Measurements from ENCODE around the gene LGALS16. TPM values are rescaled to one million over a fixed set of nuclear protein-coding genes. Genes with fewer than 3 reads are reported as not detected.
"Not testable (repeated sequence)": the region's sequence is repeated elsewhere in the genome, so short reads cannot be mapped to it uniquely, and the experiment has no call there.

Gene LGALS16
- not detected for total RNA-seq

- Mint-ChIP-seq H3K9me3 (no peaks in the 10 kb centered on the region), H3K36me3 (no peaks in the 10 kb centered on the region), H3K27me3 (peaks cover 28% of the 10 kb centered on the region), H3K27ac (no peak within 1 kb of the TSS), H3K4me3 (no peak within 1 kb of the TSS), H3K4me1 (no peaks in the 10 kb centered on the region)
- no peak for DNase-seq
Measured at GRCh38 chr19:39655613-39656012, at the start of gene LGALS16. LGALS16 (plus strand) TSS chr19:39655913; CDS start chr19:39655962, 49 bp downstream.

- no peaks in the 10 kb centered on the region for H3K9me3 Mint-ChIP-seq
- peaks cover 15% of the 10 kb centered on the region for H3K27me3 Mint-ChIP-seq
- no peak overlapping the region for H3K4me3 Mint-ChIP-seq
- H3K36me3 Mint-ChIP-seq, result no peaks in the 10 kb centered on the region
- no peak for DNase-seq
- H3K4me1 Mint-ChIP-seq, result peaks cover 5% of the 10 kb centered on the region
- H3K27ac Mint-ChIP-seq, result no peak overlapping the region
Measured at GRCh38 chr19:39607021-39607420, 48.7 kb upstream of the LGALS16 start.

GRCh38 chr19:39607561-39607960 lies 48.2 kb upstream of the LGALS16 start:
- no peak for DNase-seq
- no peak overlapping the region for H3K27ac Mint-ChIP-seq
- no peak overlapping the region for H3K4me3 Mint-ChIP-seq

GRCh38 chr19:39613597-39613996 lies 42.1 kb upstream of the LGALS16 start:
- Mint-ChIP-seq H3K27me3 (peaks cover 6% of the 10 kb centered on the region), H3K27ac (no peak overlapping the region), H3K36me3 (no peaks in the 10 kb centered on the region), H3K9me3 (peaks cover 4% of the 10 kb centered on the region), H3K4me3 (no peak overlapping the region), H3K4me1 (no peaks in the 10 kb centered on the region)
- DNase-seq, result no peak

More at GRCh38 chr19:39607561-39607960, 48.2 kb upstream of the LGALS16 start:
- peaks cover 13% of the 10 kb centered on the region for H3K27me3 Mint-ChIP-seq
- no peaks in the 10 kb centered on the region for H3K36me3 Mint-ChIP-seq
- no peaks in the 10 kb centered on the region for H3K9me3 Mint-ChIP-seq
- H3K4me1 Mint-ChIP-seq, result peaks cover 5% of the 10 kb centered on the region

GRCh38 chr19:39617745-39618144 lies 38.0 kb upstream of the LGALS16 start:
- H3K27me3 Mint-ChIP-seq, result peaks cover 47% of the 10 kb centered on the region
- no peaks in the 10 kb centered on the region for H3K4me1 Mint-ChIP-seq
- H3K4me3 Mint-ChIP-seq, result no peak overlapping the region
- H3K9me3 Mint-ChIP-seq, result peaks cover 4% of the 10 kb centered on the region
- no peaks in the 10 kb centered on the region for H3K36me3 Mint-ChIP-seq
- H3K27ac Mint-ChIP-seq, result no peak overlapping the region
- DNase-seq, result no peak

- no peaks in the 10 kb centered on the region for H3K9me3 Mint-ChIP-seq
- H3K4me1 Mint-ChIP-seq, result no peaks in the 10 kb centered on the region
- no peak overlapping the region for H3K27ac Mint-ChIP-seq
- no peaks in the 10 kb centered on the region for H3K36me3 Mint-ChIP-seq
- peaks cover 69% of the 10 kb centered on the region for H3K27me3 Mint-ChIP-seq
- H3K4me3 Mint-ChIP-seq, result no peak overlapping the region
- no peak for DNase-seq
Measured at GRCh38 chr19:39623946-39624345, 31.8 kb upstream of the LGALS16 start.

GRCh38 chr19:39627631-39628030 lies 28.1 kb upstream of the LGALS16 start:
- not testable (repeated sequence) for H3K36me3 Mint-ChIP-seq, H3K4me3 Mint-ChIP-seq, H3K27ac Mint-ChIP-seq, H3K4me1 Mint-ChIP-seq, DNase-seq, H3K9me3 Mint-ChIP-seq
- peaks cover 45% of the 10 kb centered on the region for H3K27me3 Mint-ChIP-seq

GRCh38 chr19:39631178-39631577 lies 24.5 kb upstream of the LGALS16 start:
- Mint-ChIP-seq H3K27ac (no peak overlapping the region), H3K9me3 (peaks cover 2% of the 10 kb centered on the region), H3K4me3 (no peak overlapping the region), H3K27me3 (peaks cover 49% of the 10 kb centered on the region), H3K36me3 (no peaks in the 10 kb centered on the region), H3K4me1 (no peaks in the 10 kb centered on the region)
- DNase-seq, result no peak

GRCh38 chr19:39631626-39632025 lies 24.1 kb upstream of the LGALS16 start:
- Mint-ChIP-seq H3K27ac (no peak overlapping the region), H3K4me3 (no peak overlapping the region), H3K27me3 (peaks cover 49% of the 10 kb centered on the region), H3K4me1 (no peaks in the 10 kb centered on the region), H3K36me3 (no peaks in the 10 kb centered on the region), H3K9me3 (peaks cover 2% of the 10 kb centered on the region)
- DNase-seq, result no peak

- H3K4me3 Mint-ChIP-seq, result no peak overlapping the region
- no peak for DNase-seq
- peaks cover 79% of the 10 kb centered on the region for H3K27me3 Mint-ChIP-seq
- no peaks in the 10 kb centered on the region for H3K4me1 Mint-ChIP-seq
- no peaks in the 10 kb centered on the region for H3K36me3 Mint-ChIP-seq
- no peak overlapping the region for H3K27ac Mint-ChIP-seq
- peaks cover 2% of the 10 kb centered on the region for H3K9me3 Mint-ChIP-seq
Measured at GRCh38 chr19:39637891-39638290, 17.8 kb upstream of the LGALS16 start.

- Mint-ChIP-seq H3K27ac (no peak overlapping the region), H3K36me3 (no peaks in the 10 kb centered on the region), H3K4me1 (no peaks in the 10 kb centered on the region), H3K9me3 (no peaks in the 10 kb centered on the region), H3K4me3 (no peak overlapping the region), H3K27me3 (peaks cover 66% of the 10 kb centered on the region)
- DNase-seq, result no peak
Measured at GRCh38 chr19:39641773-39642172, 13.9 kb upstream of the LGALS16 start.

- no peaks in the 10 kb centered on the region for H3K36me3 Mint-ChIP-seq
- no peaks in the 10 kb centered on the region for H3K9me3 Mint-ChIP-seq
- peaks cover 64% of the 10 kb centered on the region for H3K27me3 Mint-ChIP-seq
- H3K4me1 Mint-ChIP-seq, result no peaks in the 10 kb centered on the region
- no peak overlapping the region for H3K4me3 Mint-ChIP-seq
- no peak for DNase-seq
- no peak overlapping the region for H3K27ac Mint-ChIP-seq
Measured at GRCh38 chr19:39643591-39643990, 12.1 kb upstream of the LGALS16 start.

- Mint-ChIP-seq H3K27ac (no peak overlapping the region), H3K4me3 (no peak overlapping the region), H3K36me3 (no peaks in the 10 kb centered on the region), H3K9me3 (no peaks in the 10 kb centered on the region), H3K27me3 (peaks cover 70% of the 10 kb centered on the region), H3K4me1 (no peaks in the 10 kb centered on the region)
- DNase-seq, result peak; percentile 14
Measured at GRCh38 chr19:39645800-39646411, 9.8 kb upstream of the LGALS16 start.

GRCh38 chr19:39647918-39648317 lies 7.8 kb upstream of the LGALS16 start:
- no peak overlapping the region for H3K4me3 Mint-ChIP-seq
- H3K36me3 Mint-ChIP-seq, result no peaks in the 10 kb centered on the region
- no peak for DNase-seq
- no peaks in the 10 kb centered on the region for H3K4me1 Mint-ChIP-seq
- H3K9me3 Mint-ChIP-seq, result no peaks in the 10 kb centered on the region
- H3K27me3 Mint-ChIP-seq, result peaks cover 69% of the 10 kb centered on the region
- no peak overlapping the region for H3K27ac Mint-ChIP-seq

- Mint-ChIP-seq H3K9me3 (no peaks in the 10 kb centered on the region), H3K36me3 (no peaks in the 10 kb centered on the region), H3K4me3 (no peak overlapping the region), H3K4me1 (no peaks in the 10 kb centered on the region), H3K27ac (no peak overlapping the region), H3K27me3 (peaks cover 6% of the 10 kb centered on the region)
- no peak for DNase-seq
Measured at GRCh38 chr19:39659791-39660190, 4.1 kb downstream of the LGALS16 start.

GRCh38 chr19:39660661-39661060 lies 4.9 kb downstream of the LGALS16 start:
- DNase-seq, result no peak
- Mint-ChIP-seq H3K27me3 (peaks cover 8% of the 10 kb centered on the region), H3K36me3 (no peaks in the 10 kb centered on the region), H3K27ac (no peak overlapping the region), H3K4me3 (no peak overlapping the region), H3K4me1 (no peaks in the 10 kb centered on the region), H3K9me3 (peaks cover under 1% of the 10 kb centered on the region)
